WTC11 (cell line): ENCODE data around the gene MTOR.

Experiments used
- ATF2 ChIP-seq: sonication (generic); formaldehyde crosslinking; IDR thresholded peaks from 2 replicates; pipeline ENCODE4 v1.8.1; 2022; ENCODE audit warnings: low read depth, missing genetic modification reagents, borderline replicate concordance
- CTCF ChIP-seq: fragments of 200-600 bp; IDR thresholded peaks from 2 replicates; pipeline ENCODE4 v1.8.0; 2022; ENCODE audit warnings: antibody characterized with exemption
- MLX ChIP-seq: sonication (generic); formaldehyde crosslinking; IDR thresholded peaks from 2 replicates; pipeline ENCODE4 v1.8.1; 2023; ENCODE audit warnings: mild to moderate bottlenecking, missing genetic modification reagents, moderate library complexity
- NFATC4 ChIP-seq: fragments of 250-450 bp; sonication (Bioruptor Pico); IDR thresholded peaks from 2 replicates; pipeline ENCODE4 v1.9.0; 2021; ENCODE audit warnings: mild to moderate bottlenecking
- PRRX2 ChIP-seq: fragments of 250-450 bp; sonication (Bioruptor Pico); IDR thresholded peaks from 2 replicates; pipeline ENCODE4 v1.8.0; 2021; ENCODE audit warnings: mild to moderate bottlenecking
- TP53 ChIP-seq: sonication (generic); formaldehyde crosslinking; IDR thresholded peaks from 2 replicates; pipeline ENCODE4 v1.8.1; 2023; ENCODE audit warnings: mild to moderate bottlenecking, missing genetic modification reagents
- ZNF263 ChIP-seq: sonication (generic); formaldehyde crosslinking; IDR thresholded peaks from 2 replicates; pipeline ENCODE4 v1.8.1; 2022; ENCODE audit warnings: low read depth, mild to moderate bottlenecking, moderate library complexity, missing genetic modification reagents

- TF ChIP-seq CTCF (no peak), ATF2 (CRISPR knock-in tag) (no peak), NFATC4 (CRISPR knock-in tag) (no peak), ZNF263 (CRISPR knock-in tag) (no peak), PRRX2 (no peak), TP53 (no peak), MLX (CRISPR knock-in tag) (no peak)
Measured at GRCh38 chr1:11253226-11253625, 9.1 kb downstream of the MTOR start.
